WTC11 (cell line): ENCODE measurements around the gene KPNA3. TPM values are rescaled to one million over a fixed set of nuclear protein-coding genes. Genes with fewer than 3 reads are reported as not detected.

Source experiments
- ATAC-seq: fragments of 200-7000 bp; cut with Tn5 transposase; 2 replicates; pipeline ENCODE4 v1.10.0; 2021; ENCODE audit warnings: mild to moderate bottlenecking, moderate library complexity
- CTCF ChIA-PET: fragments of 300-600 bp; sonication (Branson Sonifier 250); formaldehyde crosslinking; loops from one replicate; lab custom pipeline; 2021; ENCODE audit warnings: antibody characterized with exemption; lab: Charles Lee
- POLR2A ChIA-PET: fragments of 350-600 bp; sonication (Branson Sonifier 250); formaldehyde crosslinking; loops from one replicate; lab custom pipeline; 2021; ENCODE audit warnings: antibody characterized with exemption; lab: Charles Lee
- DNase-seq: peaks from one replicate; pipeline ENCODE4 v3.0.0; 2021; ENCODE audit warnings: low spot score
- H3K27ac Mint-ChIP-seq: 2 replicates; pipeline ENCODE4 v1.8.0; 2021; ENCODE audit warnings: mixed read lengths
- H3K27me3 Mint-ChIP-seq: 2 replicates; pipeline ENCODE4 v1.8.0; 2021; ENCODE audit warnings: low read depth, mild to moderate bottlenecking, moderate library complexity, mixed read lengths
- H3K36me3 Mint-ChIP-seq: 2 replicates; pipeline ENCODE4 v1.8.0; 2021; ENCODE audit warnings: mixed read lengths
- H3K4me1 Mint-ChIP-seq: 2 replicates; pipeline ENCODE4 v1.8.0; 2022; ENCODE audit warnings: mixed read lengths
- H3K4me3 Mint-ChIP-seq: 2 replicates; pipeline ENCODE4 v1.8.0; 2021; ENCODE audit warnings: mild to moderate bottlenecking, moderate library complexity, mixed read lengths
- H3K9me3 Mint-ChIP-seq: 2 replicates; pipeline ENCODE4 v1.8.0; 2021; ENCODE audit warnings: mixed read lengths
- CBFB ChIP-seq: sonication (generic); formaldehyde crosslinking; IDR thresholded peaks from 2 replicates; pipeline ENCODE4 v1.8.1; 2022; ENCODE audit warnings: mild to moderate bottlenecking, low read depth, missing genetic modification reagents
- E2F5 ChIP-seq: sonication (generic); formaldehyde crosslinking; IDR thresholded peaks from 2 replicates; pipeline ENCODE4 v1.8.1; 2022; ENCODE audit warnings: mild to moderate bottlenecking, moderate library complexity, missing genetic modification reagents
- ELF4 ChIP-seq: sonication (generic); formaldehyde crosslinking; IDR thresholded peaks from 2 replicates; pipeline ENCODE4 v1.8.1; 2022; ENCODE audit warnings: low read depth, mild to moderate bottlenecking, moderate library complexity, missing genetic modification reagents
- FOXK1 ChIP-seq: sonication (generic); formaldehyde crosslinking; IDR thresholded peaks from 2 replicates; pipeline ENCODE4 v1.8.0; 2022; ENCODE audit warnings: mild to moderate bottlenecking, moderate library complexity, missing genetic modification reagents
- GTF2I ChIP-seq: fragments of 250-450 bp; sonication (Bioruptor Pico); conservative IDR thresholded peaks from 2 replicates; pipeline ENCODE4 v1.4.0; 2021; ENCODE audit warnings: mild to moderate bottlenecking
- HMGA2 ChIP-seq: fragments of 250-450 bp; sonication (Bioruptor Pico); IDR thresholded peaks from 2 replicates; pipeline ENCODE4 v1.4.0; 2021; ENCODE audit warnings: mild to moderate bottlenecking, moderate library complexity
- IRF1 ChIP-seq: sonication (generic); formaldehyde crosslinking; IDR thresholded peaks from 2 replicates; pipeline ENCODE4 v1.8.0; 2023; ENCODE audit warnings: missing genetic modification reagents
- KAT7 ChIP-seq: sonication (generic); formaldehyde crosslinking; IDR thresholded peaks from 2 replicates; pipeline ENCODE4 v1.8.1; 2023; ENCODE audit warnings: missing genetic modification reagents, mild to moderate bottlenecking, borderline replicate concordance
- NR1H2 ChIP-seq: sonication (generic); formaldehyde crosslinking; IDR thresholded peaks from 2 replicates; pipeline ENCODE4 v1.9.0; 2021; ENCODE audit warnings: mild to moderate bottlenecking, moderate library complexity, missing genetic modification reagents
- NR3C1 ChIP-seq: sonication (generic); formaldehyde crosslinking; conservative IDR thresholded peaks from 2 replicates; pipeline ENCODE4 v1.8.1; 2023; ENCODE audit warnings: low read depth, mild to moderate bottlenecking, missing genetic modification reagents
- PREB ChIP-seq: sonication (generic); formaldehyde crosslinking; IDR thresholded peaks from 2 replicates; pipeline ENCODE4 v1.8.1; 2022; ENCODE audit warnings: mild to moderate bottlenecking, missing genetic modification reagents, moderate library complexity, borderline replicate concordance
- SMAD4 ChIP-seq: sonication (generic); formaldehyde crosslinking; IDR thresholded peaks from 2 replicates; pipeline ENCODE4 v1.8.0; 2022; ENCODE audit warnings: mild to moderate bottlenecking, missing genetic modification reagents
- STAT6 ChIP-seq: sonication (generic); formaldehyde crosslinking; conservative IDR thresholded peaks from 2 replicates; pipeline ENCODE4 v1.8.1; 2023; ENCODE audit warnings: mild to moderate bottlenecking, low read depth, missing genetic modification reagents, moderate library complexity
- USF1 ChIP-seq: sonication (generic); formaldehyde crosslinking; IDR thresholded peaks from 2 replicates; pipeline ENCODE4 v1.8.0; 2022; ENCODE audit warnings: mild to moderate bottlenecking, missing genetic modification reagents
- ZMAT4 ChIP-seq: fragments of 250-450 bp; sonication (Bioruptor Pico); IDR thresholded peaks from 2 replicates; pipeline ENCODE4 v1.9.0; 2021; ENCODE audit warnings: mild to moderate bottlenecking
- ZNF121 ChIP-seq: sonication (generic); formaldehyde crosslinking; IDR thresholded peaks from 2 replicates; pipeline ENCODE4 v1.8.0; 2023; ENCODE audit warnings: missing genetic modification reagents
- ZNF138 ChIP-seq: sonication (generic); formaldehyde crosslinking; conservative IDR thresholded peaks from 2 replicates; pipeline ENCODE4 v1.8.1; 2022; ENCODE audit warnings: mild to moderate bottlenecking, moderate library complexity, missing genetic modification reagents
- ZNF281 ChIP-seq: sonication (generic); formaldehyde crosslinking; IDR thresholded peaks from 2 replicates; pipeline ENCODE4 v1.8.0; 2023; ENCODE audit warnings: mild to moderate bottlenecking, missing genetic modification reagents
- ZNF512 ChIP-seq: sonication (generic); formaldehyde crosslinking; IDR thresholded peaks from 2 replicates; pipeline ENCODE4 v1.8.1; 2022; ENCODE audit warnings: missing genetic modification reagents, borderline replicate concordance
- ZNF671 ChIP-seq: fragments of 250-450 bp; sonication (Bioruptor Pico); IDR thresholded peaks from 2 replicates; pipeline ENCODE4 v1.8.0; 2021; ENCODE audit warnings: mild to moderate bottlenecking
- total RNA-seq: library from RNA; stranded (reverse); gene quantifications from 3 replicates; pipeline ENCODE4 v1.2.3, GENCODE V29; 2021

Gene KPNA3
- total RNA-seq, 1 experiment from 2014 or later, result 44.4 TPM

- TF ChIP-seq ZNF281 (CRISPR knock-in tag), result no peak
- no peak for TF ChIP-seq CBFB (CRISPR knock-in tag)
These were observed 7.5 kb downstream of the KPNA3 start (continued) for GRCh38 chr13:49784886-49785570.

- TF ChIP-seq ZNF121 (CRISPR knock-in tag) (peak; percentile 97), E2F5 (CRISPR knock-in tag) (no peak), GTF2I (CRISPR knock-in tag) (no peak), HMGA2 (CRISPR knock-in tag) (no peak)
- H3K4me1 Mint-ChIP-seq, result peaks cover 39% of the 10 kb centered on the region
- CTCF ChIA-PET, result no interaction called here
- H3K27me3 Mint-ChIP-seq, result no peaks in the 10 kb centered on the region
- ATAC-seq (no peak), DNase-seq (no peak)
- no peaks in the 10 kb centered on the region for H3K36me3 Mint-ChIP-seq
- no peak overlapping the region for H3K4me3 Mint-ChIP-seq
- H3K27ac Mint-ChIP-seq, result no peak overlapping the region
- POLR2A ChIA-PET, result no interaction called here
- no peaks in the 10 kb centered on the region for H3K9me3 Mint-ChIP-seq
These were observed 8.6 kb downstream of the KPNA3 start for GRCh38 chr13:49783865-49784264.

GRCh38 chr13:49782784-49783183, 9.7 kb downstream of the KPNA3 start:
- CTCF ChIA-PET, result no interaction called here
- ATAC-seq, result no peak
- Mint-ChIP-seq H3K9me3 (no peaks in the 10 kb centered on the region), H3K4me3 (no peak overlapping the region), H3K27me3 (no peaks in the 10 kb centered on the region), H3K4me1 (peaks cover 33% of the 10 kb centered on the region), H3K27ac (no peak overlapping the region), H3K36me3 (no peaks in the 10 kb centered on the region)
- no peak for DNase-seq
- TF ChIP-seq IRF1, result no peak
- no peak for TF ChIP-seq SMAD4 (CRISPR knock-in tag)
- no peak for TF ChIP-seq NR1H2
- TF ChIP-seq ZNF671, result no peak
- TF ChIP-seq ZMAT4 (CRISPR knock-in tag), result no peak
- no peak for TF ChIP-seq PREB
- no peak for TF ChIP-seq ZNF121 (CRISPR knock-in tag)
- TF ChIP-seq NR3C1, result no peak
- POLR2A ChIA-PET, result no interaction called here

GRCh38 chr13:49781806-49782205, 10.7 kb downstream of the KPNA3 start:
- Mint-ChIP-seq H3K36me3 (no peaks in the 10 kb centered on the region), H3K4me1 (peaks cover 36% of the 10 kb centered on the region), H3K27ac (no peak overlapping the region), H3K4me3 (no peak overlapping the region), H3K27me3 (no peaks in the 10 kb centered on the region), H3K9me3 (no peaks in the 10 kb centered on the region)
- ATAC-seq (no peak), DNase-seq (no peak)
- POLR2A ChIA-PET, result no interaction called here
- CTCF ChIA-PET, result no interaction called here
- TF ChIP-seq STAT6 (CRISPR knock-in tag), result no peak
- no peak for TF ChIP-seq ELF4 (CRISPR knock-in tag)
- no peak for TF ChIP-seq ZNF138 (CRISPR knock-in tag)
- no peak for TF ChIP-seq ZNF512 (CRISPR knock-in tag)
- TF ChIP-seq USF1 (CRISPR knock-in tag), result no peak
- no peak for TF ChIP-seq GTF2I (CRISPR knock-in tag)
- TF ChIP-seq KAT7 (CRISPR knock-in tag), result no peak
- TF ChIP-seq FOXK1, result no peak
